Esophagus muscularis mucosa (tissue), 4 donors: ENCODE measurements around the gene CTR9. TPM values are rescaled to one million over a fixed set of nuclear protein-coding genes. Genes with fewer than 3 reads are reported as not detected.

Experiments
- DNase-seq: peaks from one replicate; pipeline ENCODE4 v3.0.0-alpha.2; 2017; ENCODE audit errors: extremely low spot score
- H3K27ac ChIP-seq, 4 donors: fragments of 200-600 bp; sonication (generic); replicated peaks in 1 of 4; 1 replicate in 3 of 4; 2 replicates in 1 of 4; pipeline ENCODE4 v1.5.1; 2016 to 2019; ENCODE audit warnings: mild to moderate bottlenecking in 1 of 4
- H3K27me3 ChIP-seq, 4 donors: fragments of 200-600 bp; sonication (generic); one replicate each; pipeline versions ENCODE4 v1.5.1 to v1.6.0; 2016 to 2019
- H3K36me3 ChIP-seq, 4 donors: fragments of 200-600 bp; sonication (generic); one replicate each; pipeline ENCODE4 v1.5.1; 2016 to 2019
- H3K4me1 ChIP-seq, 4 donors: fragments of 200-600 bp; sonication (generic); one replicate each; pipeline ENCODE4 v1.5.1; 2016 to 2019
- H3K4me3 ChIP-seq, 4 donors: fragments of 200-600 bp; sonication (generic); 1 replicate in 2 of 4; 2 replicates in 2 of 4; pipeline ENCODE4 v1.5.1; 2016 to 2019; ENCODE audit warnings: mild to moderate bottlenecking in 4 of 4, moderate library complexity in 1 of 4
- H3K9me3 ChIP-seq, 4 donors: fragments of 200-600 bp; sonication (generic); 1 replicate in 3 of 4; 2 replicates in 1 of 4; pipeline ENCODE4 v1.5.1; 2016 to 2019
- EP300 ChIP-seq: sonication (generic); formaldehyde crosslinking; IDR thresholded peaks from one replicate; pipeline ENCODE4 v1.6.1; 2017; ENCODE audit warnings: antibody characterized with exemption
- POLR2A ChIP-seq: fragments of 450-650 bp; IDR thresholded peaks from one replicate; pipeline ENCODE4 v1.6.1; 2017; ENCODE audit warnings: antibody characterized with exemption, moderate library complexity, mild to moderate bottlenecking, low read depth
- POLR2AphosphoS5 ChIP-seq, 2 donors: sonication (generic); formaldehyde crosslinking; IDR thresholded peaks; one replicate each; pipeline ENCODE4 v1.6.1; 2017; ENCODE audit warnings: antibody characterized with exemption in 2 of 2
- WGBS: methylation state at CpG from one replicate; pipeline ENCODE4 v1.1.5; 2018; 5-methylcytosine and 5-hydroxymethylcytosine counted together
- intact Hi-C: fragments of 100-400 bp; cut with DNase I; formaldehyde crosslinking; loops from one replicate; pipeline ENCODE4 v1.15.1; 2023
- total RNA-seq, 4 donors: library from RNA; depleted of rRNA; stranded (reverse); fragments of >200 nt; gene quantifications; one replicate each; pipeline versions ENCODE4 v1.1.0 to v1.2.1, GENCODE V29; 2016
- TF ChIP-seq, protein P1 (sequence below), 3 experiments: fragments of 200-600 bp in 2 of 3; fragments of 450-650 bp in 1 of 3; sonication (generic) in 2 of 3; IDR thresholded peaks; one replicate each; pipeline ENCODE4 v1.5.1; 2017 to 2019; ENCODE audit warnings: antibody characterized with exemption in 3 of 3, mild to moderate bottlenecking in 2 of 3, moderate library complexity in 1 of 3

Gene CTR9
- total RNA-seq, 4 donors from 2014 or later, result 17.9 to 26.6 (median 19.4) TPM

DNA sequence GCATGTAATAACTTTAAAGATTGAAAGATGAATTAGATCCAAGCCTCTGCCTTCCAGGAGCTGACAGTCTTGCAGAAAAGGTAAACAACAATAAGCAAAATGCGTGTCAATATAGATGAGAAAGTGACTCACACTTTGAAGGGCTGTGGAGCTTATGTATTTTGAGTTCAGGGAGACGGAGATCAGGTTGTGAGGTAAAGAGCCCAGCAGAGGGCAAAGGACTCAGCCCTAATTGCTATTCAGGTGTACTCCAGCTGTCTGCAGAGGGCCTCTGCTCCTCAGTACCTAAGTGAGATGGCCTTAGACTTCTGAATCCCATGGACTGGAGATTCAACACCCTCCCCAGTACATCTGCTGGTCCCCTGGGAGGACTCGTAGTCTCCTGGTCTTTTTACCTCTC lies 22.9 kb upstream of the CTR9 start:
- Histone ChIP-seq H3K9me3 (no peaks in the 10 kb centered on the region), H3K27me3 (no peaks in the 10 kb centered on the region), H3K27ac (peak overlapping the region in 3 of 4 donors; percentile 32 to 64 (median 45)), H3K4me3 (no peak overlapping the region), H3K4me1 (peaks cover 0 to 25% (median 15%) of the 10 kb centered on the region in 4 donors), H3K36me3 (no peaks in the 10 kb centered on the region)
- WGBS, result 93% methylated on average over 3 of the region's 3 CpGs
- TF ChIP-seq POLR2A (no peak), POLR2AphosphoS5 (IDR thresholded peaks at IDR 0.05) (no peak)
- TF ChIP-seq, protein P1, sequence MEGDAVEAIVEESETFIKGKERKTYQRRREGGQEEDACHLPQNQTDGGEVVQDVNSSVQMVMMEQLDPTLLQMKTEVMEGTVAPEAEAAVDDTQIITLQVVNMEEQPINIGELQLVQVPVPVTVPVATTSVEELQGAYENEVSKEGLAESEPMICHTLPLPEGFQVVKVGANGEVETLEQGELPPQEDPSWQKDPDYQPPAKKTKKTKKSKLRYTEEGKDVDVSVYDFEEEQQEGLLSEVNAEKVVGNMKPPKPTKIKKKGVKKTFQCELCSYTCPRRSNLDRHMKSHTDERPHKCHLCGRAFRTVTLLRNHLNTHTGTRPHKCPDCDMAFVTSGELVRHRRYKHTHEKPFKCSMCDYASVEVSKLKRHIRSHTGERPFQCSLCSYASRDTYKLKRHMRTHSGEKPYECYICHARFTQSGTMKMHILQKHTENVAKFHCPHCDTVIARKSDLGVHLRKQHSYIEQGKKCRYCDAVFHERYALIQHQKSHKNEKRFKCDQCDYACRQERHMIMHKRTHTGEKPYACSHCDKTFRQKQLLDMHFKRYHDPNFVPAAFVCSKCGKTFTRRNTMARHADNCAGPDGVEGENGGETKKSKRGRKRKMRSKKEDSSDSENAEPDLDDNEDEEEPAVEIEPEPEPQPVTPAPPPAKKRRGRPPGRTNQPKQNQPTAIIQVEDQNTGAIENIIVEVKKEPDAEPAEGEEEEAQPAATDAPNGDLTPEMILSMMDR (IDR thresholded peaks at IDR 0.05), result no peak
- no peak for DNase-seq
- intact Hi-C loops, result no loop called here

DNA sequence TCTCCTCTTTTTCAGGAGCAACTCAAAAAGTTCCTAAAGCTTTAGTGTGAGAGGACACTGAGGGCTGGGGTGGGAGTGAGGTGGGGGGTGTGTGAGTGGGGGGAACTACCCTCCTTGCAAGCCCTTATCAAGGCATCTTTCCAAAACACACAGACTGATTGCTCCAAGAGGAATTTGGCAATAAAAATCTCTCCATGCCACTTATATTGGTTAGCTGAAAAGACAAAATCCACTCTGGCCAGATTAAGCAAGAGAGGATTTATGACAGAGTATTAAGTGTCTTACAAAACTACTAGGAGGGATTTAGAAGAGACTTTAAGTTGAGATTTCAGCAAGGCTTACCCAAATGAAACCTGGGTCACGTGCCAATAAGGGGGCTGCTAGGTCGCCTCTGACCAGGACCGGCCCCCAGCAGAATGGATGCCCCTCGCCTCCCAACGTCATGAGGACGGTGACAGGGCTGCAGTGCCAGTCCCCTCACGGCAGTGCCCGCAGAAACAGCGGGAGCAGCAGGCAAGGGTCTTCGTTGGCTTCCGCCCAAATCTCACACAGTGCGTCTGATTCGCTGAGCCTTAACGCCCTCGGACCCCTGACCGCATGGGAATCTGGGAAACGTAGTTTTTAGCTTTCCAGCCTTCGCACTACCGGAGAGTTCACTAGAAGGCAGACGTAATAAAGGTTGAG lies 22.1 kb upstream of the CTR9 start:
- no peak for TF ChIP-seq EP300
- Histone ChIP-seq H3K4me1 (peaks cover 0 to 32% (median 22%) of the 10 kb centered on the region in 4 donors), H3K4me3 (no peak overlapping the region), H3K9me3 (no peaks in the 10 kb centered on the region), H3K27me3 (no peaks in the 10 kb centered on the region), H3K36me3 (no peaks in the 10 kb centered on the region), H3K27ac (peak overlapping the region in 1 of 4 donors; percentile 6)
- 63% methylated on average over 14 of the region's 20 CpGs for WGBS
- no peak for DNase-seq
- intact Hi-C loops, result no loop called here

DNA sequence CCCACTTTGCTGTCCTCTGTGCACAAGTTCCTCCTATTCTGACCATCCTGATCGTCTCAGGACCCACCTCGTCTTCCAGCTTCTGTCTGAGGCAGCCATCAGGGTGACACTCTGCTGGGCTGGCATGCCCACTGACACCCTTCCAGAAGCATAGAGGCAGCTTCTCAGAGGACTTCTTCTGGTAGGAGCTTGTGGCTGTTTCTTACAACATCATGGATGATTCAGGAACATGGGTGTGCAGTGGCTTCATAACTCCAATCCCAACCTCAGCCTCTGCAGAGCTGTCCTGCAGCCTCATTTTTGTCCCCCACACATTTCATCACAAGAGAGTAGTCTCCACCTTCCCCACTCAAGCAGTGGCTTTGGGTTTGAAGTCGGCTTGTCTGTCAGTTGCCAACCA lies 20.9 kb upstream of the CTR9 start:
- DNase-seq, result no peak
- Histone ChIP-seq H3K27me3 (no peaks in the 10 kb centered on the region), H3K4me3 (no peak overlapping the region), H3K36me3 (no peaks in the 10 kb centered on the region), H3K4me1 (peaks cover 0 to 43% (median 33%) of the 10 kb centered on the region in 4 donors), H3K9me3 (no peaks in the 10 kb centered on the region), H3K27ac (no peak overlapping the region)
- intact Hi-C loops, result loop anchor here (5.0 kb wide), 1 partner anchor 33 kb away; no protein-coding TSS in a partner anchor
- TF ChIP-seq POLR2AphosphoS5 (IDR thresholded peaks at IDR 0.05), result no peak
- no peak for TF ChIP-seq POLR2A
- TF ChIP-seq EP300, result no peak
- TF ChIP-seq, protein P1 (IDR thresholded peaks at IDR 0.05), result no peak
- 80% methylated on average over 3 of the region's 3 CpGs for WGBS

DNA sequence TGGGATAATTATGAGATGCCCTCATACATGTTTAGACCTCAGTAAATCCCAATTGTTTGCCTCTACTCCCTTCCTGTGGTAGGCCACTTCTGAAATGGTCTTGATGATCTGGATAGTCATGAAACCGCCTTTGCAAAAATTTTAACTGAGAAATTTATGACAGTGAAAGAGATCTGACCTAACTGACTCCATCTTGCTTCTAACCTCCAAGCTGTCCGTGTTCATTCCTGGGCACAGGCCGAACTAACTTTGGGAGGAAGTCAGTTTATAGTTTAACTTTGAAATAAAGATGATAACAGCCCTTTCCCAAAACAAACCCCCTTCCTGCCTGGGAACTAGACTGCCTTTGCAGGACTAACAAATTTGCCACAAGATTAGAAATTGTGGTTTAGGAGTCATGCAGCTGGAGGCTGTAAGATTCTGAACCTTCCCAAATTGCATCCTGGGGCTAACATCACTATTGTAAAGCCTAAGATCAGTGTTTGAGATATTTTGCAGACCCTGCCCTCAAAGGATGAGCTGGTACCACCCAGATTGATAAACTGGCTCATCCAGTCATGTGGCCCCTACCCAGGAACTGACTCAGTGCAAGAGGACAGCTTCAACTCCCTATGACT lies 19.9 kb upstream of the CTR9 start:
- no peaks in the 10 kb centered on the region for H3K27me3 ChIP-seq
- H3K9me3 ChIP-seq, result no peaks in the 10 kb centered on the region
- H3K4me1 ChIP-seq, result peaks cover 6 to 53% (median 43%) of the 10 kb centered on the region in 4 donors
- no peak overlapping the region for H3K4me3 ChIP-seq
- WGBS, result 94% methylated on average over 3 of the region's 3 CpGs
- no peak for TF ChIP-seq EP300
- TF ChIP-seq POLR2A, result no peak
- TF ChIP-seq, protein P1 (IDR thresholded peaks at IDR 0.05), result no peak
- TF ChIP-seq POLR2AphosphoS5 (IDR thresholded peaks at IDR 0.05), result no peak
- H3K36me3 ChIP-seq, result no peaks in the 10 kb centered on the region
- intact Hi-C loops, result loop anchor here (5.0 kb wide), 1 partner anchor 34 kb away; no protein-coding TSS in a partner anchor
- no peak overlapping the region for H3K27ac ChIP-seq
- DNase-seq, result no peak
